Measurements from ENCODE around the gene NR1H3. TPM values are rescaled to one million over a fixed set of nuclear protein-coding genes. Genes with fewer than 3 reads are reported as not detected.

The NR1H3 gene
- total and polyA plus RNA-seq, 12 donors = 15.4 to 246 (median 47.2) TPM

GRCh38 chr11:47254386-47254785, 3.4 kb upstream of the NR1H3 start:
- DNase-seq = peak; percentile 49 to 80 (median 74)
- intact Hi-C loops (cut with DNase I) = no loop called here
- H3K36me3 ChIP-seq (replicated peaks in 1 of 2) = no peaks in the 10 kb centered on the region
- peak overlapping the region; percentile 15 to 87 (median 83) for H3K27ac ChIP-seq
- TF ChIP-seq CTCF (IDR thresholded peaks at IDR 0.05) (no peak), POLR2A (IDR thresholded peaks at IDR 0.05) (peak in 1 of 2 donors; percentile 41)
- WGBS, 4 donors = 5 to 13% (median 6%) methylated on average over 3 of the region's 3 CpGs
- no peaks in the 10 kb centered on the region for H3K27me3 ChIP-seq
- peaks cover 43 to 65% of the 10 kb centered on the region in 2 donors for H3K4me1 ChIP-seq (replicated peaks in 1 of 2)
- H3K9me3 ChIP-seq (replicated peaks in 1 of 3) = no peaks in the 10 kb centered on the region
- no peak overlapping the region for H3K4me3 ChIP-seq

GRCh38 chr11:47256374-47256773, 1.4 kb upstream of the NR1H3 start:
- peaks cover 0 to under 1% of the 10 kb centered on the region in 2 donors for H3K36me3 ChIP-seq (replicated peaks in 1 of 2)
- no peaks in the 10 kb centered on the region for H3K27me3 ChIP-seq
- intact Hi-C loops (cut with DNase I) = no loop called here
- peaks cover 43 to 65% of the 10 kb centered on the region in 2 donors for H3K4me1 ChIP-seq (replicated peaks in 1 of 2)
- TF ChIP-seq POLR2A (IDR thresholded peaks at IDR 0.05) (no peak), CTCF (IDR thresholded peaks at IDR 0.05) (no peak)
- no peaks in the 10 kb centered on the region for H3K9me3 ChIP-seq (replicated peaks in 1 of 3)
- DNase-seq = no peak
- H3K4me3 ChIP-seq = no peak overlapping the region
- no peak overlapping the region for H3K27ac ChIP-seq
- WGBS, 4 donors = 84 to 91% (median 88%) methylated on average over 6 of the region's 6 CpGs

GRCh38 chr11:47257177-47257516, 649 bp upstream of the NR1H3 start:
- H3K9me3 ChIP-seq (replicated peaks in 1 of 3) = no peaks in the 10 kb centered on the region
- H3K4me3 ChIP-seq = peak overlapping the region in 1 of 4 donors; percentile 23
- peaks cover 0 to 4% of the 10 kb centered on the region in 2 donors for H3K36me3 ChIP-seq (replicated peaks in 1 of 2)
- H3K27me3 ChIP-seq = no peaks in the 10 kb centered on the region
- intact Hi-C loops (cut with DNase I) = no loop called here
- WGBS, 4 donors = 43 to 53% (median 49%) methylated on average over 2 of the region's 2 CpGs
- peak overlapping the region; percentile 38 to 81 (median 63) for H3K27ac ChIP-seq
- no peak for DNase-seq
- TF ChIP-seq POLR2A (IDR thresholded peaks at IDR 0.05) (no peak), CTCF (IDR thresholded peaks at IDR 0.05) (no peak)
- peaks cover 43 to 65% of the 10 kb centered on the region in 2 donors for H3K4me1 ChIP-seq (replicated peaks in 1 of 2)

GRCh38 chr11:47258317-47258902, 614 bp downstream of the NR1H3 start:
- Histone ChIP-seq H3K4me1 (replicated peaks in 1 of 2) (peaks cover 43 to 64% of the 10 kb centered on the region in 2 donors), H3K27ac (peak overlapping the region; percentile 24 to 81 (median 63)), H3K4me3 (peak overlapping the region in 2 of 4 donors; percentile 23 to 44), H3K36me3 (replicated peaks in 1 of 2) (peaks cover 0 to 4% of the 10 kb centered on the region in 2 donors), H3K27me3 (no peaks in the 10 kb centered on the region), H3K9me3 (replicated peaks in 1 of 3) (no peaks in the 10 kb centered on the region)
- no peak for TF ChIP-seq POLR2A (IDR thresholded peaks at IDR 0.05)
- no peak for TF ChIP-seq CTCF (IDR thresholded peaks at IDR 0.05)
- intact Hi-C loops (cut with DNase I) = no loop called here
- no peak for DNase-seq
- WGBS, 4 donors = 57 to 69% (median 63%) methylated on average over 8 to 11 of the region's 11 CpGs
